GM12874 (cell line): ENCODE results near the gene LIPA.

Experiments used
- CTCF ChIP-seq: IDR thresholded peaks from 2 replicates; pipeline ENCODE4 v1.5.1; 2011; ENCODE audit warnings: low read depth, mild to moderate bottlenecking, control low read depth, low read length, moderate library complexity; ENCODE audit not compliant: insufficient read depth

Gene LIPA

GRCh38 chr10:89242345-89242684 lies 9.3 kb downstream of the LIPA start:
- TF ChIP-seq CTCF: no peak

GRCh38 chr10:89241486-89242344 lies 9.9 kb downstream of the LIPA start:
- no peak for TF ChIP-seq CTCF

- no peak for TF ChIP-seq CTCF
Observed at GRCh38 chr10:89241026-89241425, 10.5 kb downstream of the LIPA start.

GRCh38 chr10:89240519-89240918 lies 11.1 kb downstream of the LIPA start:
- no peak for TF ChIP-seq CTCF

GRCh38 chr10:89238956-89239644 lies 12.5 kb downstream of the LIPA start:
- no peak for TF ChIP-seq CTCF

GRCh38 chr10:89237849-89238248 lies 13.7 kb downstream of the LIPA start:
- no peak for TF ChIP-seq CTCF

- TF ChIP-seq CTCF: no peak
Observed at GRCh38 chr10:89236226-89236797, 15.3 kb downstream of the LIPA start.
